Measurements from ENCODE around the gene CAPN7.

CAPN7 gene

GRCh38 chr3:15261274-15261673, 55.2 kb downstream of the CAPN7 start:
- peaks cover 3 to 43% (median 33%) of the 10 kb centered on the region in 5 donors for H3K4me1 ChIP-seq (ENCODE audit: control insufficient read depth in 5 of 5, insufficient read depth in 5 of 5, low read length in 5 of 5)
- no peak overlapping the region for H3K9ac ChIP-seq (ENCODE audit: low read length in 5 of 5)
- H3K27me3 ChIP-seq (ENCODE audit: control insufficient read depth in 5 of 5, insufficient read depth in 4 of 5, low read length in 5 of 5) = no peaks in the 10 kb centered on the region
- no peaks in the 10 kb centered on the region for H3K9me3 ChIP-seq (ENCODE audit: control insufficient read depth in 5 of 5, low read length in 5 of 5)
- H3K36me3 ChIP-seq (ENCODE audit: control insufficient read depth in 5 of 5, insufficient read depth in 5 of 5, low read length in 5 of 5) = peaks cover 16 to 66% (median 64%) of the 10 kb centered on the region in 5 donors
- H3K27ac ChIP-seq (ENCODE audit: low read depth, low read length) = peak overlapping the region; percentile 22
- H3K4me3 ChIP-seq (ENCODE audit: low read depth in 1 of 5, low read length in 5 of 5) = no peak overlapping the region

GRCh38 chr3:15262021-15262420, 56.0 kb downstream of the CAPN7 start:
- no peaks in the 10 kb centered on the region for H3K9me3 ChIP-seq (ENCODE audit: control insufficient read depth in 5 of 5, low read length in 5 of 5)
- no peak overlapping the region for H3K4me3 ChIP-seq (ENCODE audit: low read depth in 1 of 5, low read length in 5 of 5)
- H3K27ac ChIP-seq (ENCODE audit: low read depth, low read length) = peak overlapping the region; percentile 22
- peaks cover 14 to 66% (median 63%) of the 10 kb centered on the region in 5 donors for H3K36me3 ChIP-seq (ENCODE audit: control insufficient read depth in 5 of 5, insufficient read depth in 5 of 5, low read length in 5 of 5)
- peaks cover 3 to 42% (median 34%) of the 10 kb centered on the region in 5 donors for H3K4me1 ChIP-seq (ENCODE audit: control insufficient read depth in 5 of 5, insufficient read depth in 5 of 5, low read length in 5 of 5)
- no peak overlapping the region for H3K9ac ChIP-seq (ENCODE audit: low read length in 5 of 5)
- no peaks in the 10 kb centered on the region for H3K27me3 ChIP-seq (ENCODE audit: control insufficient read depth in 5 of 5, insufficient read depth in 4 of 5, low read length in 5 of 5)

GRCh38 chr3:15263120-15263519, 57.1 kb downstream of the CAPN7 start:
- peaks cover 3 to 45% (median 39%) of the 10 kb centered on the region in 5 donors for H3K4me1 ChIP-seq (ENCODE audit: control insufficient read depth in 5 of 5, insufficient read depth in 5 of 5, low read length in 5 of 5)
- no peaks in the 10 kb centered on the region for H3K27me3 ChIP-seq (ENCODE audit: control insufficient read depth in 5 of 5, insufficient read depth in 4 of 5, low read length in 5 of 5)
- H3K36me3 ChIP-seq (ENCODE audit: control insufficient read depth in 5 of 5, insufficient read depth in 5 of 5, low read length in 5 of 5) = peaks cover 4 to 62% (median 59%) of the 10 kb centered on the region in 5 donors
- H3K4me3 ChIP-seq (ENCODE audit: low read depth in 1 of 5, low read length in 5 of 5) = no peak overlapping the region
- H3K27ac ChIP-seq (ENCODE audit: low read depth, low read length) = peak overlapping the region; percentile 84
- H3K9me3 ChIP-seq (ENCODE audit: control insufficient read depth in 5 of 5, low read length in 5 of 5) = no peaks in the 10 kb centered on the region
- peak overlapping the region in 2 of 5 donors; percentile 16 to 38 for H3K9ac ChIP-seq (ENCODE audit: low read length in 5 of 5)

- no peaks in the 10 kb centered on the region for H3K27me3 ChIP-seq (ENCODE audit: control insufficient read depth in 5 of 5, insufficient read depth in 4 of 5, low read length in 5 of 5)
- H3K9me3 ChIP-seq (ENCODE audit: control insufficient read depth in 5 of 5, low read length in 5 of 5) = no peaks in the 10 kb centered on the region
- H3K9ac ChIP-seq (ENCODE audit: low read length in 5 of 5) = peak overlapping the region in 3 of 5 donors; percentile 13 to 39 (median 38)
- H3K4me3 ChIP-seq (ENCODE audit: low read depth in 1 of 5, low read length in 5 of 5) = no peak overlapping the region
- H3K27ac ChIP-seq (ENCODE audit: low read depth, low read length) = peak overlapping the region; percentile 84
- peaks cover 8 to 53% (median 47%) of the 10 kb centered on the region in 5 donors for H3K4me1 ChIP-seq (ENCODE audit: control insufficient read depth in 5 of 5, insufficient read depth in 5 of 5, low read length in 5 of 5)
- peaks cover 0 to 60% (median 54%) of the 10 kb centered on the region in 5 donors for H3K36me3 ChIP-seq (ENCODE audit: control insufficient read depth in 5 of 5, insufficient read depth in 5 of 5, low read length in 5 of 5)
Observed at GRCh38 chr3:15263926-15264325, 57.9 kb downstream of the CAPN7 start.

GRCh38 chr3:15264486-15264885, 58.4 kb downstream of the CAPN7 start:
- Histone ChIP-seq H3K9ac (ENCODE audit: low read length in 5 of 5) (no peak overlapping the region), H3K4me1 (ENCODE audit: control insufficient read depth in 5 of 5, insufficient read depth in 5 of 5, low read length in 5 of 5) (peaks cover 12 to 59% (median 52%) of the 10 kb centered on the region in 5 donors), H3K4me3 (ENCODE audit: low read depth in 1 of 5, low read length in 5 of 5) (no peak overlapping the region), H3K27me3 (ENCODE audit: control insufficient read depth in 5 of 5, insufficient read depth in 4 of 5, low read length in 5 of 5) (no peaks in the 10 kb centered on the region), H3K9me3 (ENCODE audit: control insufficient read depth in 5 of 5, low read length in 5 of 5) (no peaks in the 10 kb centered on the region), H3K27ac (ENCODE audit: low read depth, low read length) (peak overlapping the region; percentile 84), H3K36me3 (ENCODE audit: control insufficient read depth in 5 of 5, insufficient read depth in 5 of 5, low read length in 5 of 5) (peaks cover 0 to 59% (median 49%) of the 10 kb centered on the region in 5 donors)

GRCh38 chr3:15265655-15266509, 59.8 kb downstream of the CAPN7 start:
- Histone ChIP-seq H3K4me1 (ENCODE audit: control insufficient read depth in 5 of 5, insufficient read depth in 5 of 5, low read length in 5 of 5) (peaks cover 19 to 69% (median 63%) of the 10 kb centered on the region in 5 donors), H3K9ac (ENCODE audit: low read length in 5 of 5) (peak overlapping the region in 2 of 5 donors; percentile 37 to 48), H3K36me3 (ENCODE audit: control insufficient read depth in 5 of 5, insufficient read depth in 5 of 5, low read length in 5 of 5) (peaks cover 0 to 45% (median 35%) of the 10 kb centered on the region in 5 donors), H3K27ac (ENCODE audit: low read depth, low read length) (peak overlapping the region; percentile 84), H3K27me3 (ENCODE audit: control insufficient read depth in 5 of 5, insufficient read depth in 4 of 5, low read length in 5 of 5) (no peaks in the 10 kb centered on the region), H3K9me3 (ENCODE audit: control insufficient read depth in 5 of 5, low read length in 5 of 5) (no peaks in the 10 kb centered on the region), H3K4me3 (ENCODE audit: low read depth in 1 of 5, low read length in 5 of 5) (no peak overlapping the region)

GRCh38 chr3:15266510-15267376, 60.7 kb downstream of the CAPN7 start:
- Histone ChIP-seq H3K9me3 (ENCODE audit: control insufficient read depth in 5 of 5, low read length in 5 of 5) (no peaks in the 10 kb centered on the region), H3K36me3 (ENCODE audit: control insufficient read depth in 5 of 5, insufficient read depth in 5 of 5, low read length in 5 of 5) (peaks cover 0 to 37% (median 26%) of the 10 kb centered on the region in 5 donors), H3K9ac (ENCODE audit: low read length in 5 of 5) (peak overlapping the region in 1 of 5 donors; percentile 37), H3K27ac (ENCODE audit: low read depth, low read length) (peak overlapping the region; percentile 28), H3K27me3 (ENCODE audit: control insufficient read depth in 5 of 5, insufficient read depth in 4 of 5, low read length in 5 of 5) (no peaks in the 10 kb centered on the region), H3K4me3 (ENCODE audit: low read depth in 1 of 5, low read length in 5 of 5) (no peak overlapping the region), H3K4me1 (ENCODE audit: control insufficient read depth in 5 of 5, insufficient read depth in 5 of 5, low read length in 5 of 5) (peaks cover 19 to 71% (median 59%) of the 10 kb centered on the region in 5 donors)

GRCh38 chr3:15267502-15267901, 61.5 kb downstream of the CAPN7 start:
- H3K4me3 ChIP-seq (ENCODE audit: low read depth in 1 of 5, low read length in 5 of 5) = no peak overlapping the region
- H3K36me3 ChIP-seq (ENCODE audit: control insufficient read depth in 5 of 5, insufficient read depth in 5 of 5, low read length in 5 of 5) = peaks cover 0 to 33% (median 22%) of the 10 kb centered on the region in 5 donors
- no peaks in the 10 kb centered on the region for H3K9me3 ChIP-seq (ENCODE audit: control insufficient read depth in 5 of 5, low read length in 5 of 5)
- no peaks in the 10 kb centered on the region for H3K27me3 ChIP-seq (ENCODE audit: control insufficient read depth in 5 of 5, insufficient read depth in 4 of 5, low read length in 5 of 5)
- peak overlapping the region in 1 of 5 donors; percentile 11 for H3K9ac ChIP-seq (ENCODE audit: low read length in 5 of 5)
- H3K27ac ChIP-seq (ENCODE audit: low read depth, low read length) = no peak overlapping the region
- H3K4me1 ChIP-seq (ENCODE audit: control insufficient read depth in 5 of 5, insufficient read depth in 5 of 5, low read length in 5 of 5) = peaks cover 19 to 77% (median 63%) of the 10 kb centered on the region in 5 donors

- H3K4me3 ChIP-seq (ENCODE audit: low read depth in 1 of 5, low read length in 5 of 5) = peak overlapping the region in 2 of 5 donors; percentile 8 to 36
- peaks cover 19 to 72% (median 63%) of the 10 kb centered on the region in 5 donors for H3K4me1 ChIP-seq (ENCODE audit: control insufficient read depth in 5 of 5, insufficient read depth in 5 of 5, low read length in 5 of 5)
- peak overlapping the region; percentile 86 for H3K27ac ChIP-seq (ENCODE audit: low read depth, low read length)
- peaks cover 0 to 38% (median 22%) of the 10 kb centered on the region in 5 donors for H3K36me3 ChIP-seq (ENCODE audit: control insufficient read depth in 5 of 5, insufficient read depth in 5 of 5, low read length in 5 of 5)
- peak overlapping the region in 4 of 5 donors; percentile 23 to 52 (median 39) for H3K9ac ChIP-seq (ENCODE audit: low read length in 5 of 5)
- H3K9me3 ChIP-seq (ENCODE audit: control insufficient read depth in 5 of 5, low read length in 5 of 5) = no peaks in the 10 kb centered on the region
- H3K27me3 ChIP-seq (ENCODE audit: control insufficient read depth in 5 of 5, insufficient read depth in 4 of 5, low read length in 5 of 5) = no peaks in the 10 kb centered on the region
Observed at GRCh38 chr3:15268033-15268631, 62.1 kb downstream of the CAPN7 start.

Data from subcutaneous abdominal adipose tissue (tissue), 5 donors.